HUES6 (cell line): ENCODE measurements around the gene PPARA.

ENCODE experiments used
- H3K27ac ChIP-seq: 2 replicates; pipeline ENCODE4 v1.7.0; 2013; ENCODE audit warnings: low read depth, mild to moderate bottlenecking, low read length, inconsistent platforms
- H3K27me3 ChIP-seq: 2 replicates; pipeline ENCODE4 v1.6.1; 2013; ENCODE audit warnings: low read length; ENCODE audit not compliant: control insufficient read depth, insufficient read depth
- H3K36me3 ChIP-seq: 2 replicates; pipeline ENCODE4 v1.6.1; 2013; ENCODE audit warnings: low read length; ENCODE audit not compliant: control insufficient read depth, insufficient read depth
- H3K4me1 ChIP-seq: 2 replicates; pipeline ENCODE4 v1.6.1; 2013; ENCODE audit warnings: low read length; ENCODE audit not compliant: control insufficient read depth, insufficient read depth
- H3K4me3 ChIP-seq: 2 replicates; pipeline ENCODE4 v1.5.1; 2013; ENCODE audit warnings: low read depth, low read length
- H3K9ac ChIP-seq: one replicate; pipeline ENCODE4 v1.6.1; 2013; ENCODE audit warnings: mild to moderate bottlenecking, low read length
- H3K9me3 ChIP-seq: 2 replicates; pipeline ENCODE4 v1.6.1; 2013; ENCODE audit warnings: low read depth, low read length; ENCODE audit not compliant: control insufficient read depth, insufficient read depth

Gene PPARA

DNA sequence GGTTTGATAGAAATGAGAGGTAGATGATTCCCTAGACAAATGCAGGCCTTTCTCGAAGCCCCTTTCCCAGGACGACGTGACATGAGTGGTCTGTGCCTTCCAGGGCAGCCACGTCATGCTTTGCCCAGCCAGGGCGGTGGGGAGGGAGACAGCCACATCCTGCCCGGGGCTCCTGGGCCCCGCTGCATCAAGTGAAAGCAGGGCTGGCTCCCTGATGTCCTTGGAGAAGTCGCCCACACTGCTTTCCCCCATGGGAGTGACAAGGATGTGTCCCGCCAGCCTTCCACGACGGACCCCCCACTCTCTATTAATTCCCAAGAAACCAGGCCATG is 13.2 kb downstream of the PPARA start:
- Histone ChIP-seq H3K27me3 (no peaks in the 10 kb centered on the region), H3K36me3 (no peaks in the 10 kb centered on the region), H3K27ac (no peak overlapping the region), H3K9ac (no peak overlapping the region), H3K9me3 (no peaks in the 10 kb centered on the region), H3K4me3 (no peak overlapping the region), H3K4me1 (no peaks in the 10 kb centered on the region)

GRCh38 chr22:46165977-46166376 is 15.7 kb downstream of the PPARA start:
- no peaks in the 10 kb centered on the region for H3K4me1 ChIP-seq
- no peaks in the 10 kb centered on the region for H3K9me3 ChIP-seq
- no peak overlapping the region for H3K9ac ChIP-seq
- H3K27me3 ChIP-seq, result no peaks in the 10 kb centered on the region
- no peak overlapping the region for H3K27ac ChIP-seq
- no peaks in the 10 kb centered on the region for H3K36me3 ChIP-seq
- no peak overlapping the region for H3K4me3 ChIP-seq

DNA sequence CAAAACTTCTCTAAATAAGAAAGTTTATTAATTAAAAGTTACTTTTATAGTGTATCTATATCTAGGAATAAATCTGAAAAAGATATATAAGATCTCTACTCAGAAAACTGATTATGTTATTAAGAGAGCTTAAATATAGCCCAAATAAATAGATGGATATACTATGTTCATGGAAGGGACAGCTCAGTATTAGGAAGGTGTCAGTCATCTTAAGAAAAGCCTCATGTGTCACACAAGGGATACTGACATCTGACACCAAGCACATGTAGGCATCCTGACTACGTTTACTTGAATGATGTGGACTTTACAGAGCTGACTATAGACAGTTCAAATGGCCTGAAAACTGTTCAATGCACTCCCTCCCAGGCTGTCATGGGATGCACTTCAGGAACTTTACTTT is 19.3 kb downstream of the PPARA start:
- H3K9me3 ChIP-seq, result no peaks in the 10 kb centered on the region
- no peaks in the 10 kb centered on the region for H3K36me3 ChIP-seq
- no peak overlapping the region for H3K27ac ChIP-seq
- no peaks in the 10 kb centered on the region for H3K27me3 ChIP-seq
- H3K4me3 ChIP-seq, result no peak overlapping the region
- no peaks in the 10 kb centered on the region for H3K4me1 ChIP-seq
- no peak overlapping the region for H3K9ac ChIP-seq

DNA sequence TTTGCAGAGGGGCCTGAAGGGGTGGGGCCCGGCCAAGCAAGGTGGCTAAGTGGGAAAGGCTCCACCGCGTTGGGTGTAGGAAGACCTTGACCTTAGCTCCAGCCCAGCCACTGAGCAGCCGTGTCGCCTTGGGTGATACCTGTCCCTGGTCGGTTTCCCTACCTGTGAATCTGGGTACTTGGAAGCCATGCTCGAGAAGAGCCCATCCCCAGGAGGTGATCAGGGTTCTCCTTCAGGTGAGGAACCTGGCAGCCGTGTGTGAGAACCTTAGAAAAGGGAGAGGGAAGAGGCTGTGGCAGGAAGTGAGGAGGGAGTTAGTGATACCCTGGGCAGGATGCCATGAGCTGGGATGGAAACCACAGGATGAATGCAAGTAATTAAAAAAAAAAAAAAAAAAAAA is 21.6 kb downstream of the PPARA start:
- Histone ChIP-seq H3K27me3 (no peaks in the 10 kb centered on the region), H3K27ac (no peak overlapping the region), H3K9ac (no peak overlapping the region), H3K9me3 (no peaks in the 10 kb centered on the region), H3K4me1 (no peaks in the 10 kb centered on the region), H3K36me3 (no peaks in the 10 kb centered on the region), H3K4me3 (no peak overlapping the region)

DNA sequence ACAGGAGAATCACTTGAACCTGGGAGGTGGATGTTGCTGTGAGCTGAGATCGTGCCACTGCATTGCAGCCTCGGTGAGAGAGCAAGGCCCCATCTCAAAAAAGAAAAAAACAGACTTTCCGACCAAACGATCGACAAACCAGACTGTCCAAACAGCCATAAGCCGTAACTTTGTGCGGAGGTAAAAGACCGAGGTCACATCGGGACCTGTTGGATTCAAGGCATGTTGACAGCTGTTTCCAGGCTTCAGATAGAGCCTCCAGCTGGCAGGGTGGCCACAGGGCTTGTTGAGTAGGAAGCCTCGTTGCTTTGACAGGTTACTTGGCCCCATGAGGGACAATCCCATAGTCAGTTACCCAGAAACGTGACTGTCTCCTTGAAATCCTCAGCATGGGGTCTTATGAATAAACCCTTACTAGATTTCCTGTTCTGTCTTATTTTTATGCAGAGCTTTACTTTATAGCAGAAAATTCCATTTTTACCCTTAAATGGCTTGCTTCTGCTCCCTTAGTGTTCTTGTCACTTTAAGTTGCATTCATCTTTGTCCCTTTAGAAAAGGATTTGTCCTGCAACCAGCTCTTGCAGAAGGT is 22.3 kb downstream of the PPARA start:
- no peak overlapping the region for H3K4me3 ChIP-seq
- no peaks in the 10 kb centered on the region for H3K27me3 ChIP-seq
- H3K4me1 ChIP-seq, result no peaks in the 10 kb centered on the region
- H3K36me3 ChIP-seq, result no peaks in the 10 kb centered on the region
- no peak overlapping the region for H3K27ac ChIP-seq
- H3K9me3 ChIP-seq, result no peaks in the 10 kb centered on the region
- no peak overlapping the region for H3K9ac ChIP-seq

DNA sequence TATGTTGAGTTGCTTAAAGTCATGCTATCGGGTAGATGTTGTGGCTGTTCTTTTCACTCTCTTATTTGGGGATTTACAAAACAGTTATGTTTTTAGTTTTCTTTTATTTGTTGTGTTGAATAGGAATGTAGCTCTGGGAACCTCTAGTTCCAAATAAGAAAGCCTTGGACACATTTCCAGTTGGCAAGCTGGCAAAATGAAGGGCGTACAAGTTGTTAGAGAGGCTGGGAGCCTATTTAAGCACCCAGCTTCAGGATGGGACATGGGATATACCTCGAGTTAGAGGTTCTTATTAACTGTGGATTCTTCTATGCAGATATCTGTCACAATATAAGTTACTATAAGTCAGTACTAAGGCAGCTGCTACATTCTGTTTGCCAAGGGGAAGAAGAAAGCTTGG is 22.8 kb downstream of the PPARA start:
- Histone ChIP-seq H3K27ac (no peak overlapping the region), H3K9me3 (no peaks in the 10 kb centered on the region; the same call in 1 of the 2 replicates)

GRCh38 chr22:46175631-46176030 is 25.3 kb downstream of the PPARA start:
- H3K4me1 ChIP-seq, result no peaks in the 10 kb centered on the region
- H3K9ac ChIP-seq, result no peak overlapping the region
- H3K27ac ChIP-seq, result no peak overlapping the region
- H3K27me3 ChIP-seq, result no peaks in the 10 kb centered on the region
- no peak overlapping the region for H3K4me3 ChIP-seq
- peaks cover 10% of the 10 kb centered on the region for H3K9me3 ChIP-seq
- H3K36me3 ChIP-seq, result no peaks in the 10 kb centered on the region

More for the DNA sequence above, 22.8 kb downstream of the PPARA start:
- Histone ChIP-seq H3K9ac (no peak overlapping the region), H3K4me3 (no peak overlapping the region), H3K36me3 (no peaks in the 10 kb centered on the region), H3K27me3 (no peaks in the 10 kb centered on the region), H3K4me1 (no peaks in the 10 kb centered on the region)

DNA sequence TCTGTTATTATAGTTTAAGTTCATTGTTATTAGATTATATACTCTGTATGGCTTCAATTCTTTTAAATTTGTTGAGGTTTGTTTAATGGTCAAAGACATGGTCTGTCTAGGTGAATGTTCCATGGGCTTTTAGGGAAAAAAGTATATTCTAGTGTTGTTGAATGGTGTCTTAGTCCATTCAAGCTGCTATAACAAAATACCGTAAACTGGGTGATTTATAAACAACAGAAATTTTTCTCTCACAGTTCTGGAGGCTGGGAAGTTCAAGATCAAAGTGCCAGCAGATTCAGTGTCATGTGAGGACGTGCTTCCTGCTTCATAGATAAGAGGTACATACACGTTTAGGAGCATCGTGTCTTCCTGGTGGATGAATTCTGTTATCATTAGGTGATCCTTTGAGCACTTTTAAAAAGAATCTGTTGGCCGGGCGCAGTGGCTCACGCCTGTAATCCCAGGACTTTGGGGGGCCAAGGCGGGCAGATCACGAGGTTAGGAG is 26.2 kb downstream of the PPARA start:
- Histone ChIP-seq H3K4me1 (no peaks in the 10 kb centered on the region), H3K27me3 (no peaks in the 10 kb centered on the region), H3K4me3 (no peak overlapping the region), H3K27ac (no peak overlapping the region), H3K9me3 (peaks cover 19% of the 10 kb centered on the region), H3K36me3 (no peaks in the 10 kb centered on the region), H3K9ac (no peak overlapping the region)

DNA sequence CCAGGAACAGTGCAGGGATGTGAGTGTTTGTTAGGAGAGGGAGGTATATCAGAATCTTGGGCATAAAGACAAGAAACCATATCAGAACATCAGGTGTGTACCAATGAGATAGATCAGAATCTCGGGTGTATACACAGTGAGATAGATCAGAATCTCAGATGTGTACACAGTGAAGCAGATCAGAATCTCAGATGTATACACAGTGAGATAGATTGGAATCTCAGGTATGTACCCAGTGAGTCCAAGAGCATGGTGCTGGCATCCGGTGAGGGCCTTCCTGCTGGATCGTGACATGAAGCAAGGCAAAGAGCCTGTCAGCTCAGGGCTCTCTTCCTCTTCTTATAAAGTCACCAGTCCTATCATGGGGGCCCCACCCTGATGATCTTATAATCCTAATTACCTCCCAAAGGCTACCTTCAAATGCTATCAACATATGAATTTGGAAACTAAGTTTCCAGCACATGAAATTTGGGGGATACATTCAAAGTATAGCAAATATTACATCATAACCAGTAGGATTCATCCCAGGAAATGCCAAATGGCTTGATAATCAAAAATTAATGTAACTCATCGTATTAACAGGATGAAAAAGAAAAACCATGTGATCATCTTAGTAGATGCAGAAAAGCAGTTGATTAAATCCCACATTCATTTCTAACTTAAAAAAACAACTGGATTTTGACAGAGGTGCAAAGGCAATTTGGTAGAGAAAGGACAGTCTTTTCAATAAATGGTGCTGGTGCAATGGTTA is 28.6 kb downstream of the PPARA start:
- H3K9me3 ChIP-seq, result peaks cover 20% of the 10 kb centered on the region
- no peak overlapping the region for H3K4me3 ChIP-seq
- no peaks in the 10 kb centered on the region for H3K4me1 ChIP-seq
- H3K9ac ChIP-seq, result no peak overlapping the region
- H3K36me3 ChIP-seq, result no peaks in the 10 kb centered on the region
- H3K27ac ChIP-seq, result no peak overlapping the region
- H3K27me3 ChIP-seq, result no peaks in the 10 kb centered on the region

- no peaks in the 10 kb centered on the region for H3K4me1 ChIP-seq
- H3K9ac ChIP-seq, result no peak overlapping the region
- H3K27me3 ChIP-seq, result no peaks in the 10 kb centered on the region
- no peak overlapping the region for H3K27ac ChIP-seq
- H3K9me3 ChIP-seq, result peaks cover 20% of the 10 kb centered on the region
- no peaks in the 10 kb centered on the region for H3K36me3 ChIP-seq
- no peak overlapping the region for H3K4me3 ChIP-seq
Measured at GRCh38 chr22:46179748-46180147, 29.4 kb downstream of the PPARA start.

DNA sequence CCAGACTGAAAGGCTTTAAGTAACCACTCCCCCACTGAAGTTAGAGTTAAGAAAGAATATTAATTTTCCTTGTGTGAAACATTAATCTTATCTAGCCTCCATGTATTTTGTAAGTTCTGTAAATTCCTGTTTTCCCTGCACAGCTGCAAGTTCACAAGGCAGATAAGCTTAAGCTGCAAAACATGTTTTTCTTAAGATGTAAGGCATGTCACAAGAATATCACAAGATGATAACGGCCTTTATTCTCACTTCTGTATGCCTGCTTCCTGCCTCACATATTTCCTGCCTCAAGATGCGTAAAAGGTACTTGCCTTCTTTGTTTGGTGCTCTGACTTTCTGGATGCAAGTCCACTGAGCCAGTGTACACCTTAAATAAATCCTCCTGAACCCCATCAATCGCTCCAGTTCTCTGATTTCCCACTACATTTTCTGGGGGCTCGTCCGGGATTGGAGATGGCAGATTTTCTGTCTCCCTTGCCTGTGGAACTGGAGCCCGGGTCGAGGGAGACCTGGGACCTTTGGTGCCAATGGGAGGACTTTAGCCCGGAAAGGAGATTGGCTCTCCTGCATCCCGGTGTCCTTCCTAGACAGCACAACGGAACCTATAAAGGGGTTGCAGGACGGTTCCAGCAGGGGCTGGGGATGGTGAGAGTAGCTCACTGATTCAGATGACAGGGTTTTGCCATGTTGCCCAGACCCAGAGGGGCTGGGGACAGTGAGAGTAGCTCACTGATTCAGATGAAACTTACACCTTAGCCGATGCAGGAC is 30.2 kb downstream of the PPARA start:
- Histone ChIP-seq H3K36me3 (no peaks in the 10 kb centered on the region), H3K4me1 (no peaks in the 10 kb centered on the region), H3K27me3 (no peaks in the 10 kb centered on the region), H3K27ac (no peak overlapping the region), H3K9ac (no peak overlapping the region), H3K9me3 (peaks cover 20% of the 10 kb centered on the region), H3K4me3 (no peak overlapping the region)
